VCaP (cell line): ENCODE measurements around the gene ITPRIPL2.

ENCODE experiments used
- H3K27ac ChIP-seq: fragments of 450-650 bp; 2 replicates; pipeline ENCODE4 v1.5.1; 2017
- TF ChIP-seq, protein P1 (sequence below): fragments of 450-650 bp; conservative IDR thresholded peaks from 2 replicates; pipeline ENCODE4 v1.5.1; 2017; ENCODE audit warnings: mild to moderate bottlenecking, moderate library complexity

Gene ITPRIPL2

DNA sequence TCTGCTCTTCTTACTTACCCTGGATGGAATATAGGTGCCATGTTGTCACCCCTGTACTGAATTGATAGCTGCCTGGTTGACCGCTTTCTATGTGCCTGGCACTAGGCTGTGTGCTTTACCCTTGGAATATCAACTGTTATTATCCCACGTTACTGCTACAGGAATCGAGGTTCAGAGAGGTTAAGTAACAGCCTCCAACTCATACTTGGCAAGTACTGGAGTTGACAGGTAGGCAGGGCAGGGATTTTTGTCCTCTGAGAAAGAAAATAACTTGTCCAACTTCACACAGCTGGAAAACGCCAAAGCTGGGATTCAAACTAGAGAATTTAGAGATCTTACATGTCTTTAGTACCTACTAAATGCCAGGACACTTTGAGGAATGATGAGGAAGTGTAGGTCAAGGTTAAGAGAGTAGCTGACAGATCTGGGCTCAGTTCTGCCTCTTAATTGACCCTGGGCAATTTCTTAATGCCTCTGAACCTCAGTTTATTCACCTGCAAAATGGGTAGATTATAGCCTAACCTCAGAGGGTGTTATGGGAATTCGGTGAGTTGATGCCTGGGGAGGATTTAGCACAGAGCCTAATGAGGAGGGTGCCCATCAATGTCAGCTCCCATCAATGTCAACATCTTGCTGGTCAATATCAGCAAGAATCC is 25.8 kb downstream of the ITPRIPL2 start:
- peak overlapping the region; percentile 75 for H3K27ac ChIP-seq
- TF ChIP-seq, protein P1, sequence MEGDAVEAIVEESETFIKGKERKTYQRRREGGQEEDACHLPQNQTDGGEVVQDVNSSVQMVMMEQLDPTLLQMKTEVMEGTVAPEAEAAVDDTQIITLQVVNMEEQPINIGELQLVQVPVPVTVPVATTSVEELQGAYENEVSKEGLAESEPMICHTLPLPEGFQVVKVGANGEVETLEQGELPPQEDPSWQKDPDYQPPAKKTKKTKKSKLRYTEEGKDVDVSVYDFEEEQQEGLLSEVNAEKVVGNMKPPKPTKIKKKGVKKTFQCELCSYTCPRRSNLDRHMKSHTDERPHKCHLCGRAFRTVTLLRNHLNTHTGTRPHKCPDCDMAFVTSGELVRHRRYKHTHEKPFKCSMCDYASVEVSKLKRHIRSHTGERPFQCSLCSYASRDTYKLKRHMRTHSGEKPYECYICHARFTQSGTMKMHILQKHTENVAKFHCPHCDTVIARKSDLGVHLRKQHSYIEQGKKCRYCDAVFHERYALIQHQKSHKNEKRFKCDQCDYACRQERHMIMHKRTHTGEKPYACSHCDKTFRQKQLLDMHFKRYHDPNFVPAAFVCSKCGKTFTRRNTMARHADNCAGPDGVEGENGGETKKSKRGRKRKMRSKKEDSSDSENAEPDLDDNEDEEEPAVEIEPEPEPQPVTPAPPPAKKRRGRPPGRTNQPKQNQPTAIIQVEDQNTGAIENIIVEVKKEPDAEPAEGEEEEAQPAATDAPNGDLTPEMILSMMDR = no peak

DNA sequence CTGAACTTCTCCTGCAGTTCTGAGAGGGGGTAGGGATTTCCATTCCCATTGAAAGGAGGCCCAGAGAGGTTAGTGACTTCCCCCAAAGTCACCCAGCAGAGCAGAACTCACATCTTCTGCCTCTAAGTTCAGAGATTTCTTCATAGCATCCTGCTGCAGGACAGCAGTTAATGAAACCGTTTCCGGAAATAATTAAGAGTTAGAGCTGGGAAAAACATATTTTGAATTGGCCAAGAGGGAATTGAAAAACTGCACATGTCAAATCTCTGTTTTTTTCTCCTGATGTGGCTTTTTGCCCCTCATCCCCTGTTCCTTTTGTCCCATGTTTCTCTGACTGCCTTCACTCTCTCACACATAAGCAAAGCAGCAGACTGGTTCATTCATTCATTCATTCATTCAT is 26.6 kb downstream of the ITPRIPL2 start:
- peak overlapping the region; percentile 75 for H3K27ac ChIP-seq

DNA sequence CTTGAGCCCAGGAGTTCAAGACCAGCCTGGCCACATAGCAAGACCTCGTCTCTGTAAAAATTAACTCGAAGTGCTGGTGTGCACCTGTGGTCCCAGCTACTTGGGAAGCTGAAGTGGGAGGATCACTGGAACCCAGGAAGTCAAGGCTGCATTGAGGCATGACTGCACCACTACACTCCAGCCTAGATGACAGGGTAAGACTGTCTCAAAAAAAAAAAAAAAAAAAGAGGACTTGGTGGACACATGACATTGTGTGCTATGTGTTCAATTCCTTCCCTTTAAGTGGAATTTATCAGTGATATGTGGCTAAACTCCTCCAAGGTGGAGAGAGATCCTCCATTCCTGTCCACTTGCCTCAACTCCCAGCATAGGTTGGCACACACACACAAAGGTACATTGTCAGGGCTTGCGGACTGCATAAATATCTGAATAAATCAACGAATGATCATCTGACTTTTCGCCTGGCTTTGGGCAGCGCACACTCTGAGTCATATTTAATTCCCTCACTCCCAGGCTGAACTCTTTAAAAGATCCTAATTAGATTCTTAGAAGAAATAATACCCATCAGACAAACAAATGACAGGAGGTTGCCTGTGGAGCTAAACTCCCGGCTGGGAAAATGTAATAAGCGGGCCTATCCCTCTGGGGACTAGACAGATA is 29.3 kb downstream of the ITPRIPL2 start:
- TF ChIP-seq, protein P1 = no peak
- no peak overlapping the region for H3K27ac ChIP-seq

More for the DNA sequence above, 26.6 kb downstream of the ITPRIPL2 start:
- TF ChIP-seq, protein P1 = no peak

DNA sequence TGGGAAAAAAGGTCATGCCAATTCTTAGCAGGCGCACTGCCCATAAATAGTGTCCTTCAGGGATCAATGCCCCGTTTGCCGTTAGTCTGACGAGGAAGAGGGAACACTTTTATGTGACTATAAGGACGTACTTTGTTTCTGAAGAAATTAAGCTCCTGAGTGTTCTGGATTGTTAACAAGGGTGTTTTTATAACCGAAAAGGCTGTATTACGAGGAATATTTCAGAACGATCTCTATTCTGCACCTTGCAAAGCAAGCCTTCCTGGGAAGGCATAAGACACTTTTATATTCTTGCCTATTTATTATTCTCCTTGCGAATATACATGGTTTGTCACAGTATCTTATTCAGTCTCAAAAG is 29.8 kb downstream of the ITPRIPL2 start:
- TF ChIP-seq, protein P1 = no peak
- no peak overlapping the region for H3K27ac ChIP-seq

DNA sequence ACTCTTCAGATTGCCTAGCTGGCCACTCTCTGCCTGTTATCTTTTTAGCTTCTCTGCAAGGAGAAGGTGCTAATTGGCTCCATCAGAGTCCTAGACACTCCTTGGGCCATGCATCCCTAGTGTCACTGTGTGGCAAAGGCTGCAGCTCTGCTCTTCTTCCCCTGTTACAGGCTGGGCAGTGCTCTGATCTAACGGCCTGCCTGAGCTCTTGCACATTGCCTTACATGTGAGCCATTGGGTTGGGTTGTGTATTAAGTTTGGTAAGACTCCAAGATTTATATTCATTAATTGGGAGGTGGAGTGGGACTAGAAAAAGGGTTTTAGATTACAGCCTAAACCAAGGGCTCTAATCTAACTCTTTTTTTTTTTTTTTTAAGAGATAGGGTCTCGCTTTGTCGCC is 31.2 kb downstream of the ITPRIPL2 start:
- TF ChIP-seq, protein P1 = no peak
- no peak overlapping the region for H3K27ac ChIP-seq

DNA sequence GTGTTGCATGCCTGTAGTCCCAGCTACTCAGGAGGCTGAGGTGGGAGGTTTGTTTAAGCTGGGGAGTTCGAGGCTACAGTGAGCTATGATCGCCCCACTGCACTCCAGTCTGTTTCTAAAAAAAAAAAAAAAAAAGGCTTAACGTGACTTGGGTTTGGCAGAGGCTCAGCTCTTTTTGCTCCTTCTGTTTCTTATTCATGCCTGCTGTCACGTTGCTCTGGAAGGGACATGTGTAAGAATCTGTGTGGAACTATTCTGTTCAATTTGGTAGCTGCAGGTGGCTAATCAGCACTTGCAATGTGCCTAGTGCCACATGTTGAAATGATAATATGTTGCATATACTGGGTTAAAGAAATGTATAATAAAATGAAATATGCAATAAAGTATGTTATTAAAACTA is 33.4 kb downstream of the ITPRIPL2 start:
- H3K27ac ChIP-seq = no peak overlapping the region
- TF ChIP-seq, protein P1 = no peak

DNA sequence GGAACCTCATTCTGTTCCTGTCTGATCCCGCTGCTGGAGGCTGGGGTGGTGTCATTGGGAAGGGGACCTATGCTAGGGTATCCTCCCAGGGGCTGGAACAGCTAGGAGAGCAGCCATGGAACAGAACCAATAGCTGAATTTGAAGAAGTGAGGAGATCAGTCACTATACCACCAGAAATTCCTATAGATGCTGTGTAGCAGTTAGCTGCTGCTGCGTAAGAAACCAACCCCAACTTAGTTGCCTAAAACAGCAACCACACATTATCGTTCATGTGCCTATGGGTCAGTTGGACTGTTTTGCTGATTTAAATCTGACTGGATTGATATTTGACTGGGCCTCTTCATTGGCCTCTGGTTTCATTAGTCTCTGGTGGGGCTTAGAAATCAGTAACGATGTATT is 33.9 kb downstream of the ITPRIPL2 start:
- H3K27ac ChIP-seq = no peak overlapping the region
- TF ChIP-seq, protein P1 = no peak
